ENCODE measurements around the gene SIAH2. TPM values are rescaled to one million over a fixed set of nuclear protein-coding genes. Genes with fewer than 3 reads are reported as not detected.

The SIAH2 gene
- total and polyA plus RNA-seq, 2 of the 8 experiments (the other 6 are each of a cell fraction or from before 2014, with no cell fraction given) = 23.9 to 34.2 TPM

DNA sequence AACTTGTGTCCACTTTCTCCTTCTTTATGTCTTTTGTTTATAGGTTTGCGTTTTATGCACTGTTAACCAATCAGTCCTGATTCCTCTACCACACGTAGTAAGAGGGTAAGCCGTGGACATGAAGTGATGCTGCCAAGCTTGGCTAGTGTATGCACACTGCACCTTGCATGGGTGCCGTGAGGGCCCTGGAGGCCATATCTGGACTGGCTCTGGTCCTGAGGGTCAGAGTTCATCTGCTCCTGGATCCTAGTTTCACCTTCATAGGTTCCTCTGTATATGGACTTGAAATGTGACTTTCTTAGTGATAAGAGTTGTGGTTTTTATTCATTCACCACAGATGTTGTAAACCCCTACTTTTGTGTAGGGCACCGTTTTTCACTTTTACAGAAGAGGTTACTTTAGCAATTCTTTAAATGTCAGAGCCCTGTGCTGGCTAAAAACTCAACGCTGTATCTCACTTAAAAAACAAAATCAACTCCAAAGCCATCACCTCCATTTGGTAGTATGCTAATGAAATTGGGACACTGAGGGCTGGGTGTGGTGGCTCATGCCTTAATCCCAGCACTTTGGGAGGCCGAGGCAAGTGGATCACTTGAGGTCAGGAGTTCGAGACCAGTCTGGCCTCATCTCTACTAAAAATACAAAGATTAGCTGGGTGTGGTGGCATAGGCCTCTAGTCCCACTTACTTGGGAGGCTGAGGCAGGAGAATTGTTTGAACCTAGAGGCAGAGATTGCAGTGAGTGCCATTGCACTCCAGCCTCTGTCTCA lies 22.9 kb downstream of the SIAH2 start (continued):
- TF ChIP-seq EP300 (IDR thresholded peaks at IDR 0.05; ENCODE audit: borderline replicate concordance in 1 of 2, low read depth in 2 of 2, low read length in 2 of 2) (no peak), POLR2AphosphoS5 (IDR thresholded peaks at IDR 0.05; ENCODE audit: low read depth, low read length) (no peak)
